Esophagus muscularis mucosa (tissue), 3 donors: Measurements from ENCODE around the gene RELT.

ENCODE experiments used
- POLR2A ChIP-seq: fragments of 450-650 bp; IDR thresholded peaks from one replicate; pipeline ENCODE4 v1.6.1; 2017; ENCODE audit warnings: antibody characterized with exemption, moderate library complexity, mild to moderate bottlenecking, low read depth
- TF ChIP-seq, protein P1 (sequence below), 3 experiments: fragments of 200-600 bp in 2 of 3; fragments of 450-650 bp in 1 of 3; sonication (generic) in 2 of 3; IDR thresholded peaks; one replicate each; pipeline ENCODE4 v1.5.1; 2017 to 2019; ENCODE audit warnings: antibody characterized with exemption in 3 of 3, mild to moderate bottlenecking in 2 of 3, moderate library complexity in 1 of 3

GRCh38 chr11:73387594-73388264 lies 11.5 kb downstream of the RELT start:
- TF ChIP-seq, protein P1, sequence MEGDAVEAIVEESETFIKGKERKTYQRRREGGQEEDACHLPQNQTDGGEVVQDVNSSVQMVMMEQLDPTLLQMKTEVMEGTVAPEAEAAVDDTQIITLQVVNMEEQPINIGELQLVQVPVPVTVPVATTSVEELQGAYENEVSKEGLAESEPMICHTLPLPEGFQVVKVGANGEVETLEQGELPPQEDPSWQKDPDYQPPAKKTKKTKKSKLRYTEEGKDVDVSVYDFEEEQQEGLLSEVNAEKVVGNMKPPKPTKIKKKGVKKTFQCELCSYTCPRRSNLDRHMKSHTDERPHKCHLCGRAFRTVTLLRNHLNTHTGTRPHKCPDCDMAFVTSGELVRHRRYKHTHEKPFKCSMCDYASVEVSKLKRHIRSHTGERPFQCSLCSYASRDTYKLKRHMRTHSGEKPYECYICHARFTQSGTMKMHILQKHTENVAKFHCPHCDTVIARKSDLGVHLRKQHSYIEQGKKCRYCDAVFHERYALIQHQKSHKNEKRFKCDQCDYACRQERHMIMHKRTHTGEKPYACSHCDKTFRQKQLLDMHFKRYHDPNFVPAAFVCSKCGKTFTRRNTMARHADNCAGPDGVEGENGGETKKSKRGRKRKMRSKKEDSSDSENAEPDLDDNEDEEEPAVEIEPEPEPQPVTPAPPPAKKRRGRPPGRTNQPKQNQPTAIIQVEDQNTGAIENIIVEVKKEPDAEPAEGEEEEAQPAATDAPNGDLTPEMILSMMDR (IDR thresholded peaks at IDR 0.05), result no peak
- TF ChIP-seq POLR2A, result no peak
